PC-9 (cell line): ENCODE measurements around the gene RAF1.

Source experiments
- EZH2 ChIP-seq: fragments of 200-600 bp; sonication (generic); IDR thresholded peaks from 2 replicates; pipeline ENCODE4 v1.8.0; 2017; ENCODE audit warnings: antibody characterized with exemption, low read depth
- TF ChIP-seq, protein P1 (sequence below): fragments of 200-600 bp; sonication (generic); conservative IDR thresholded peaks from 2 replicates; pipeline ENCODE4 v1.6.1; 2017; ENCODE audit warnings: mixed run types, antibody characterized with exemption, mild to moderate bottlenecking, moderate library complexity

DNA sequence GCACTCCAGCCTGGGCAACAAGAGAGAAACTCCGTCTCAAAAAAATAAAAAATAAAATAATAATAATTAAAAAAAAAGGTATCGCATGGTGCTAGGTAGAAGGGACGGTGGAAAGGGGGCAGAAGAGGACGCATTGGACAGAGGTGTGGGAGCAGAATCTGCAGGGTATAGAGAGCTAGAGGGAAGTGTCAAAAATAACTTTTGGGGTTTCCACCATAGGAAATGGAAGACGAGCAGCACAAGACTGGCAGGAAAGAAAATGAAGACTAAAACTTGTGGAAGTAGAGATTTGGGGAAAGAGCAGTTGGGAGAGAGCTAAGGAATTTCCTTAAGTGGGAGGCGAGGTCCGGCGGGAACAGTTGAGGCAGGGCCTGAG, 107.6 kb downstream of the RAF1 start:
- no peak for TF ChIP-seq EZH2
- TF ChIP-seq, protein P1, sequence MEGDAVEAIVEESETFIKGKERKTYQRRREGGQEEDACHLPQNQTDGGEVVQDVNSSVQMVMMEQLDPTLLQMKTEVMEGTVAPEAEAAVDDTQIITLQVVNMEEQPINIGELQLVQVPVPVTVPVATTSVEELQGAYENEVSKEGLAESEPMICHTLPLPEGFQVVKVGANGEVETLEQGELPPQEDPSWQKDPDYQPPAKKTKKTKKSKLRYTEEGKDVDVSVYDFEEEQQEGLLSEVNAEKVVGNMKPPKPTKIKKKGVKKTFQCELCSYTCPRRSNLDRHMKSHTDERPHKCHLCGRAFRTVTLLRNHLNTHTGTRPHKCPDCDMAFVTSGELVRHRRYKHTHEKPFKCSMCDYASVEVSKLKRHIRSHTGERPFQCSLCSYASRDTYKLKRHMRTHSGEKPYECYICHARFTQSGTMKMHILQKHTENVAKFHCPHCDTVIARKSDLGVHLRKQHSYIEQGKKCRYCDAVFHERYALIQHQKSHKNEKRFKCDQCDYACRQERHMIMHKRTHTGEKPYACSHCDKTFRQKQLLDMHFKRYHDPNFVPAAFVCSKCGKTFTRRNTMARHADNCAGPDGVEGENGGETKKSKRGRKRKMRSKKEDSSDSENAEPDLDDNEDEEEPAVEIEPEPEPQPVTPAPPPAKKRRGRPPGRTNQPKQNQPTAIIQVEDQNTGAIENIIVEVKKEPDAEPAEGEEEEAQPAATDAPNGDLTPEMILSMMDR, result no peak
